Measurements from ENCODE around the gene PLCB2. TPM values are rescaled to one million over a fixed set of nuclear protein-coding genes. Genes with fewer than 3 reads are reported as not detected.

PLCB2 gene
- total RNA-seq, 2 donors from 2014 or later, result 17.7 to 32.4 TPM

GRCh38 chr15:40244961-40245523, 62.7 kb downstream of the PLCB2 start:
- DNase-seq (ENCODE audit: low spot score) (no peak), ATAC-seq (ENCODE audit: insufficient number of reproducible peaks, low FRiP score, low read depth) (no peak)
- H3K9me3 ChIP-seq, result no peaks in the 10 kb centered on the region
- no peak for TF ChIP-seq CTCF (IDR thresholded peaks at IDR 0.05)
- H3K4me1 ChIP-seq (ENCODE audit: control insufficient read depth in 1 of 2, low read depth in 2 of 2), result peaks cover 0 to 5% of the 10 kb centered on the region in 2 donors
- H3K27me3 ChIP-seq (replicated peaks; ENCODE audit: insufficient read depth), result no peaks in the 10 kb centered on the region
- H3K36me3 ChIP-seq, result no peaks in the 10 kb centered on the region
- no peak overlapping the region for H3K4me3 ChIP-seq
- no peak overlapping the region for H3K27ac ChIP-seq

GRCh38 chr15:40243126-40243810, 64.5 kb downstream of the PLCB2 start:
- Histone ChIP-seq H3K27me3 (replicated peaks; ENCODE audit: insufficient read depth) (no peaks in the 10 kb centered on the region), H3K4me3 (no peak overlapping the region), H3K9me3 (no peaks in the 10 kb centered on the region), H3K4me1 (ENCODE audit: control insufficient read depth in 1 of 2, low read depth in 2 of 2) (peaks cover 10% of the 10 kb centered on the region in 2 donors), H3K36me3 (no peaks in the 10 kb centered on the region), H3K27ac (no peak overlapping the region)
- ATAC-seq (ENCODE audit: insufficient number of reproducible peaks, low FRiP score, low read depth) (no peak), DNase-seq (ENCODE audit: low spot score) (no peak)
- TF ChIP-seq CTCF (IDR thresholded peaks at IDR 0.05), result no peak

- no peaks in the 10 kb centered on the region for H3K9me3 ChIP-seq
- no peak overlapping the region for H3K27ac ChIP-seq
- DNase-seq (ENCODE audit: low spot score) (no peak), ATAC-seq (ENCODE audit: insufficient number of reproducible peaks, low FRiP score, low read depth) (no peak)
- no peaks in the 10 kb centered on the region for H3K27me3 ChIP-seq (replicated peaks; ENCODE audit: insufficient read depth)
- H3K36me3 ChIP-seq, result no peaks in the 10 kb centered on the region
- H3K4me3 ChIP-seq, result no peak overlapping the region
- no peak for TF ChIP-seq CTCF (IDR thresholded peaks at IDR 0.05)
- peaks cover 10% of the 10 kb centered on the region in 2 donors for H3K4me1 ChIP-seq (ENCODE audit: control insufficient read depth in 1 of 2, low read depth in 2 of 2)
These were observed 65.1 kb downstream of the PLCB2 start for GRCh38 chr15:40242601-40243000.

GRCh38 chr15:40242213-40242599, 65.5 kb downstream of the PLCB2 start:
- no peak for TF ChIP-seq CTCF (IDR thresholded peaks at IDR 0.05)
- DNase-seq (ENCODE audit: low spot score) (no peak), ATAC-seq (ENCODE audit: insufficient number of reproducible peaks, low FRiP score, low read depth) (no peak)
- Histone ChIP-seq H3K27me3 (replicated peaks; ENCODE audit: insufficient read depth) (no peaks in the 10 kb centered on the region), H3K9me3 (no peaks in the 10 kb centered on the region), H3K4me3 (no peak overlapping the region), H3K4me1 (ENCODE audit: control insufficient read depth in 1 of 2, low read depth in 2 of 2) (peaks cover 10% of the 10 kb centered on the region in 2 donors), H3K36me3 (no peaks in the 10 kb centered on the region), H3K27ac (no peak overlapping the region)

GRCh38 chr15:40241269-40242212, 66.2 kb downstream of the PLCB2 start:
- ATAC-seq (ENCODE audit: insufficient number of reproducible peaks, low FRiP score, low read depth), result no peak
- Histone ChIP-seq H3K27me3 (replicated peaks; ENCODE audit: insufficient read depth) (no peaks in the 10 kb centered on the region), H3K27ac (no peak overlapping the region), H3K4me1 (ENCODE audit: control insufficient read depth in 1 of 2, low read depth in 2 of 2) (peaks cover 10% of the 10 kb centered on the region in 2 donors), H3K36me3 (no peaks in the 10 kb centered on the region), H3K4me3 (no peak overlapping the region), H3K9me3 (no peaks in the 10 kb centered on the region)
- TF ChIP-seq CTCF (IDR thresholded peaks at IDR 0.05), result no peak
- no peak for DNase-seq (ENCODE audit: low spot score)

Data from thoracic aorta (tissue), 2 donors.